ENCODE results near the gene ERG28.

Gene ERG28

DNA sequence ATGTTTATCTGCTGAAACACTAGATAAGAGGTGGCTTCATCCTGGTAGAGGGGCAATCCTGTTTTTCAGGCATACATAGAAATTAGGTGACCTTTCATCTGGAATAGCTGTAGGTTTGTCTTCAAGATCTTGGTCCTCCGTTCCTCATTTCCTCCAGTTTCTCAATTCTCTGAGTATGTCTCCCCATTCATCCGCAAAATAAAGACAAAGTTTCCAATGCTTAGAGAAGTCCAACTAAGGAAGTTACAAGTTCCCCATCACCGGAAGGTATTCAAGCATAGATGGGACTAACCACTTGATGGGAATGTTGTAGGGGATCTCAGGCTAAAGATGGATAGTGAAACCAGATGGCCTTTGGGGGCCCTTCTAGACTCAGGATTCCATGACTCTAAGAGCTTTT, 34.3 kb downstream of the ERG28 start:
- DNase-seq (ENCODE audit: low spot score) = no peak
- TF ChIP-seq, protein P1, sequence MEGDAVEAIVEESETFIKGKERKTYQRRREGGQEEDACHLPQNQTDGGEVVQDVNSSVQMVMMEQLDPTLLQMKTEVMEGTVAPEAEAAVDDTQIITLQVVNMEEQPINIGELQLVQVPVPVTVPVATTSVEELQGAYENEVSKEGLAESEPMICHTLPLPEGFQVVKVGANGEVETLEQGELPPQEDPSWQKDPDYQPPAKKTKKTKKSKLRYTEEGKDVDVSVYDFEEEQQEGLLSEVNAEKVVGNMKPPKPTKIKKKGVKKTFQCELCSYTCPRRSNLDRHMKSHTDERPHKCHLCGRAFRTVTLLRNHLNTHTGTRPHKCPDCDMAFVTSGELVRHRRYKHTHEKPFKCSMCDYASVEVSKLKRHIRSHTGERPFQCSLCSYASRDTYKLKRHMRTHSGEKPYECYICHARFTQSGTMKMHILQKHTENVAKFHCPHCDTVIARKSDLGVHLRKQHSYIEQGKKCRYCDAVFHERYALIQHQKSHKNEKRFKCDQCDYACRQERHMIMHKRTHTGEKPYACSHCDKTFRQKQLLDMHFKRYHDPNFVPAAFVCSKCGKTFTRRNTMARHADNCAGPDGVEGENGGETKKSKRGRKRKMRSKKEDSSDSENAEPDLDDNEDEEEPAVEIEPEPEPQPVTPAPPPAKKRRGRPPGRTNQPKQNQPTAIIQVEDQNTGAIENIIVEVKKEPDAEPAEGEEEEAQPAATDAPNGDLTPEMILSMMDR (IDR thresholded peaks at IDR 0.05; ENCODE audit: extremely low read depth, missing control alignments) = no peak

DNA sequence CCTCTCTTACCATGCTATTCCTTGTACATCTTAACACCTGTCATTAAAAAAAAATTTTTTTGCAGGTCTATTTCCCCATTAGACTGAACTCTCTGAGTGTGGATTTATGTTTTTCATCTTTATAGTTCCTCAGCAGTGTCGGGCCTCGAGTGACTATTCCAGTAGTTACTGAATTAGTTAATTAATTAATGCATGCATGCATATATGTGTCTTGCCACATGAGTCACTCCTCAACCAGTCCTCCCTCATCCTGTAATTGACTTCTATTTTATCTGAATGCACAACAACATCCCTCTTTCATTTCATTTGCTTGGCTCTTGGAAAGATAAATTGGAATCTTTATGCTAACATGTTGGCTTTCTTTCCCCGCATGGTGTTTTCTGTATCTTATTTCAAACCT, 35.6 kb downstream of the ERG28 start:
- DNase-seq (ENCODE audit: low spot score) = no peak
- TF ChIP-seq, protein P1 (IDR thresholded peaks at IDR 0.05; ENCODE audit: extremely low read depth, missing control alignments) = no peak

DNA sequence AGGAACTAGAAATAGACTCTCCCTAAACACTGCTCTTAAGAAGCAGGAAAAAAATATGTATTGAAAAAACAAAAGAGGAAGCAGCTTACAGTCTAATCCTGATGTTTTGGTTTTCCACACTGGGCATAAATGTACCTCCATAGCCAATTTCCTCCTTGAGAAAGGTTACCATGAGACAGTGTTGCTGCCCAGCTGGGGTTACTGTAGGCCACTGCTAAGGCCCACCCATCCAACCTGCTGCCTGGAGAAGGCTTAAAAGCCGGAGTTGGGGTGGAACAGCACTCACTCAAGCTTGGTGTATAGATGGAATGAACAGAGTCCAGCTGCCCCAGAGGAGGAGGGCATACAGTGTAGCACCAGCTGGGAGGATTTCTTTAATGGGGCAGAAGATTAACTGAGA, 41.1 kb downstream of the ERG28 start:
- TF ChIP-seq, protein P1 (IDR thresholded peaks at IDR 0.05; ENCODE audit: extremely low read depth, missing control alignments) = no peak
- DNase-seq (ENCODE audit: low spot score) = no peak

DNA sequence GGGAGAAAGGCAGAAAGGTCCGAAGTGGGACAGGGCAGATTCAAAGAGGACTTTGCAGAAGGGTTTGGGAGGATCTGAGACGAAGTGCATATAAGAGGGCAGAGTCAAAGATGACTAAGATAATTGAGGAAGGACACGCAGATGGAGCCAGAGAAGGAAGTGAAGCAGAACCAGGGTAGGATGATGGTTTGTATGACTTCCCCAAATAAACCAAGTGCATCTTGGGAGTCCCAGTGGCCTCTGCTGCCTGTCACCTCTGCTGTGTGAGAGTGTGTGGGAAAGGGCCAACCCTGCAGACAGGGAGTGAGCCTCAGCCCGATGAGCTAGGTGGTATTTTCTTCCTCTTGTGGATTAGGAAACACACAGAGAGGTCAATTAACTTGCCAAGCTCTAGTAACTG, 45.5 kb downstream of the ERG28 start:
- peak; percentile 16 for DNase-seq (ENCODE audit: low spot score)
- TF ChIP-seq, protein P1 (IDR thresholded peaks at IDR 0.05; ENCODE audit: extremely low read depth, missing control alignments) = no peak

DNA sequence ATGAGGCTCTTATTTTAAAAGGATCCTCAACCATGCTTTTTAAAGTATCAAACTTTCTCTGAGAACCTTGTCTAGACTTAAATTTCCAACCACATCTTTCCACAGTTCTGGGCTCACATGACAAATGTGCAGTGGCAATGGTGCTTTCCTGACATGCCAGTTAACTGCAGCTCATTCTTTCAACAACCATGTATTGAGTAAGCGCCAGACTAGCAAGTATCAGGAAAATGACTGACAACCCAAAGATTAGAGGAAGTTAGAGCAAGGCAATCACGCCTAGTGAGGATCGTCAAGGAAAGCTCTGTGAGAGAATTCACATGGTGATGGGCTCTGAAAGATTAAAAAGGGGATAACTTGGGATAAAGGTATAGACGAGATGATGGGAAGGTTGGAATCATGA, 46.5 kb downstream of the ERG28 start:
- DNase-seq (ENCODE audit: low spot score) = no peak
- TF ChIP-seq, protein P1 (IDR thresholded peaks at IDR 0.05; ENCODE audit: extremely low read depth, missing control alignments) = no peak

DNA sequence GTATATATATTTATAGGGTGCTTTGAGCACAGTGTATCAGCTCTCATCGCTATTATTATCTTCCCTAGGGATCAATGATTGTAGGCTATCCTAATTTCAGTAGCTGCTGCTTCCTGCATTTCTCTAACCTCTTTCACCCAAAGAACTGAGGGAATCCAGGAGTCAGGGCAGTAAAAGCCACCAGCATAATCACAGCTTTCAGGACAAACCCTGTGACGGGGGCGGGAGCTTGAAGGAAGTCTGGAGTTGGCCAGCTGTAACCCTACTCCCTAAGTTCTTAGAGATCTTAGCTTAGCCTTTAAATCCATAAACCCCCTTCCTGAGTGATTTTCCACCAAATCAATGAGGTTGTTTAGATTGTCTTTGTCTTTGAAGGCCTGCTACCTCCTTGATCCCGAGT, 48.5 kb downstream of the ERG28 start:
- no peak for DNase-seq (ENCODE audit: low spot score)
- TF ChIP-seq, protein P1 (IDR thresholded peaks at IDR 0.05; ENCODE audit: extremely low read depth, missing control alignments) = no peak

DNA sequence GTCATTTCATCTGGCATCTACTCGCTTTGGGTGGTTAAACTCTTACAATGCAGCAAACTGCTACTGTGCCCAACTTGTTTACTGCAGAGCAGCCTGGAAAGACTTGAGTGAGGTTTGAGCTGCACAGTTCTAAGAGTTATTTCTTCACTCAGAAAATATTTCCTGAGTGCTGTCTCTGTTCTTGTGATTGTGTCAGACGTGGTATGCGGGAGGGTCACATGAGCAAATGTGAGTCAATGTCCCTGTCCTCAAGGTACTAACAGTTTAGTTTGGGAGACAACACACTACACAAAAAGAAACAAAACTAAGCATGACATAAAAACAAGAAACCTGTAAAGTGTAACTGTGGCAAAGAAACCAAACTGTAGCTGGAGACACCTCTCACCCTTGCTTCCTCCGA, 49.8 kb downstream of the ERG28 start:
- no peak for DNase-seq (ENCODE audit: low spot score)
- TF ChIP-seq, protein P1 (IDR thresholded peaks at IDR 0.05; ENCODE audit: extremely low read depth, missing control alignments) = no peak

Data from GM20000 (cell line).